ENCODE data around the gene MTX2.

MTX2 gene

DNA sequence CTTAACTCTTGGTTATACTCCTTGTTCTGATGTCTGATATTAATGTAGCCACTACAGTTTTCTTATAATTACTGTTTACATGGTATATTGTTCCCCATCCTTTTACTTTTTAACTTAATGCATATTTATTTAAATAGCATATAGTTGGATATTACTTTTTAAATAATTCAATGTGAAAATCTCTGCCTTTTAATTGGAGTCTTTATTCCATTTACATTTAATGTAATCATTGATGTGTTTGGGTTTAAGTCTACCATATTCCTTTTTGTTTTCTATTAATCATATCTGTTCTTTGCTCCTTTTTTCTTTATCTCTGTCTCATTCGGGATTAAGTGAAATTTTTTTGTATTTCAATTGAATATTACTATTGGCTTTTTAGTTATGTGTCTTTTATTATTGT, 109.1 kb downstream of the MTX2 start:
- DNase-seq (ENCODE audit: low spot score): no peak

DNA sequence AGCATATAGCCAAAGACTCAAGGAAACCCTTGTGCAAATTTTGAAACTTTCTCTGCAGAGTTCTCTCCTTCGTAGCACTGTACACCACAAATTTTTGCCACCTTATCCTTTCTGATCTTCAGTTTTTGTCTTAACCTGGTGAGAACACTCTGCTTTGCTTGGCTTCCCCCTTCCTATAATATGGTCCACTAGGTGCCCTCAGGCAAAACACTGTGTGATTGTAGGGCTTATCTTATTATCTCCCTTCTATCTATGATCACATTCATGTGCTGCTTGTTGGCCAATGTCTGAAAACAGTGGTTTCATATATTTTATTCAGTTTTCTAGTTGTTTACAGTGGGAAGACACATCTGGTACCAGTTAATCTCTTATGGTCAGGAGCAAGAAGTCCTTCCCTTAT, 111.1 kb downstream of the MTX2 start:
- DNase-seq (ENCODE audit: low spot score): no peak

DNA sequence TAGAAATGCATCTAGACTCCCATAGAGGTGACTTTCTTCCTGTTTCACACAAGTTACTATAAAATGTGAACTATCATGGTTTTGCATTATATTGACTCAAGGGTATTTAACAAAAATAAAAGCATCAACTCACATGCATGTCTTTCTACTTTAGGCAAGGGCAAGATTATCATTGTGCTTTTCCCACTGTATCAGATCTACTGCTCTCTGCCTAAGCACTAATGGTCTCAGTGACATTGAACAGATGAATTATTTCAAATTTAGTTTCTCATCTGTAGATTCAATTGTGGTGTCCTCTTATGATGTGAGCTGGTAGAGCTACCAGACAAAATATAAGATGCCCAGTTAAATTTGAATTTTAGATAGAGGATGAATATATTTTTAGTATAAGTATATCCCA, 113.9 kb downstream of the MTX2 start:
- DNase-seq (ENCODE audit: low spot score): no peak

DNA sequence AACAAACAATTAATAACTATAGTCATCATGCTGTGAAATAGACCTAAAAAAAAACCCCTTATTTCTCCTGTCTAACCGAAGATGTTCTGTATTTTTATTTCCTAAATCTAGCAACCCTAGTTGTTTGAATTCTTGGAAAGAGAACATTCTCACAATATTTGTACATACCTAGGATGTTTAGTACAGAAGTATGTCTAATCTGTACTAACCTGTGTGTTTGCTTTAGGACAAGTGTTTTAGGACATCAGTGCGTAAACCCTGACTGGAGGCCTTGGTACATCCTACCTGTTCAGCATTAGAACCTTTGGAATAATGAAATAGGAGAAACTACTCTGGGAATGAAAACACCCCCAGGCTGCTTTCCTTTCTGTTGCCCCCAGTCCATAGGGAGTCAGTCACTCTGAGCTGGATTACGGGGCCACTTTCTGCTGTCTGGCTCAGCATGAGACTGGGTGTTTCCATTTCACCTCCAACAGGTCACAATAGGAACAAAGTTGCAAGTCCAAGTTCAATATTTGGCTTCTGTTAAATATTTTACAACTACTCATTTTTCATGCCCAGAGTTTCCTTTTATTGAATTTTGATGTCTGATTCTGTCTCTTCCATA, 114.7 kb downstream of the MTX2 start:
- DNase-seq (ENCODE audit: low spot score): no peak

DNA sequence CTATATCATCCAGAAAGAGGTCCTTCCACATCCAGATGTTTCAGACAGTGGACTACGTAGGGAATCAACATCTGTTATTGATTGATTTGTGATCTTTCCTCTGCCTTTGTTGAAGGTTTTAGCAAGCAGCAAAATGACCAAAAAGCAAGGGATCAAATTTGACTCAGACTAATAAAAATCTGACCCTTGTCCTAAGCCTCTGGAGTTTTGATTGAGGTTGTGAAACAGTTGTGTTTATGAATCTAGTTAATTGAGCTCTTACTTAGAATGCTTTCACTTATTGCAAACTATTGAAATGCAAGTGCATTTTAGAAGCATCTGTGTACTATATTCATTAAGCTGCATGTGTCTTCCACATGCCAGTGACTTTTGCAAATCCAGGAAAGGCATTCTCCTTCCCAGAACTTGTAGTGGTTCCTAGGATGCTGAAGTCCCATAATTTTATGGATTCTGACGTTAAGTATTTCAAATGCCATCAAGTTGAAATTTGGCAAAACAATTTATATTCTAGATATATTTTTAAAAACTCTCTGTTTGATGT, 116.0 kb downstream of the MTX2 start:
- no peak for DNase-seq (ENCODE audit: low spot score)

DNA sequence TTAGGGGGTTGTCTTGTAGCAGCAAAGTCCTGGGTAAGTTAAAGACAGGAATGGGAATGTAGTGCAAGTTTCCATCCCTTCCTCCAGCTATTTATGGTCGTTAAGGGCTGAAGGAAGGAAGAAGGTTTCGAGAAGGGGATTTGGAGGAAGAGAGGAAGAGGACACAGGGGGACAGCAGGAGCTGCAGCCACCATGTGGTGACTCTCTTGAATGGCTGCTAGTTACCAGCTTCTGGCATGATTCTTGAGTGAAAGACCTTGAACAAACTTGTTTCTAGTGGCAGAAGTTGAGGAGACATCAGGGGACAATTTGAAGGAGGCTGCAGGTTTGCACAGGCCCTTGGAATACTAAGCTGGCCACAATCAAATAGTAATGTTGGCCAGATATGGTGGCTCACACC, 116.6 kb downstream of the MTX2 start:
- no peak for DNase-seq (ENCODE audit: low spot score)
